Mononuclear cell (primary cell): Measurements from ENCODE around the gene LOC101059915.
"Not testable (repeated sequence)": the region's sequence is repeated elsewhere in the genome, so short reads cannot be mapped to it uniquely, and the experiment has no call there.

Experiments used
- H3K27me3 ChIP-seq: 2 replicates; pipeline ENCODE4 v1.6.0; 2011; ENCODE audit warnings: low read length, control low read depth; ENCODE audit not compliant: insufficient read depth
- H3K4me1 ChIP-seq: 2 replicates; pipeline ENCODE4 v1.5.1; 2011; ENCODE audit warnings: mild to moderate bottlenecking, low read length, control low read depth; ENCODE audit not compliant: insufficient read depth
- H3K4me3 ChIP-seq: 2 replicates; pipeline ENCODE4 v1.5.1; 2011; ENCODE audit warnings: mild to moderate bottlenecking, low read length, moderate library complexity
- H3K9me3 ChIP-seq: 2 replicates; pipeline ENCODE4 v1.5.1; 2011; ENCODE audit warnings: low read depth, mild to moderate bottlenecking, control low read depth, low read length

The LOC101059915 gene

GRCh38 chrX:71679575-71680207 is 12.3 kb downstream of the LOC101059915 start:
- H3K9me3 ChIP-seq = no peaks in the 10 kb centered on the region
- no peak overlapping the region for H3K4me3 ChIP-seq
- H3K4me1 ChIP-seq = no peaks in the 10 kb centered on the region
- no peaks in the 10 kb centered on the region for H3K27me3 ChIP-seq

GRCh38 chrX:71696641-71697465 is 29.5 kb downstream of the LOC101059915 start:
- H3K9me3 ChIP-seq, H3K4me3 ChIP-seq, H3K27me3 ChIP-seq, H3K4me1 ChIP-seq: not testable (repeated sequence)

GRCh38 chrX:71697466-71698298 is 30.3 kb downstream of the LOC101059915 start:
- not testable (repeated sequence) for H3K4me1 ChIP-seq

GRCh38 chrX:71698299-71699022 is 31.1 kb downstream of the LOC101059915 start:
- not testable (repeated sequence) for H3K4me1 ChIP-seq, H3K4me3 ChIP-seq, H3K27me3 ChIP-seq, H3K9me3 ChIP-seq

More at GRCh38 chrX:71697466-71698298, 30.3 kb downstream of the LOC101059915 start:
- H3K27me3 ChIP-seq, H3K4me3 ChIP-seq, H3K9me3 ChIP-seq: not testable (repeated sequence)

GRCh38 chrX:71699023-71699344 is 31.6 kb downstream of the LOC101059915 start:
- not testable (repeated sequence) for H3K4me1 ChIP-seq, H3K9me3 ChIP-seq, H3K27me3 ChIP-seq, H3K4me3 ChIP-seq

GRCh38 chrX:71702853-71703252 is 35.5 kb downstream of the LOC101059915 start:
- not testable (repeated sequence) for H3K4me3 ChIP-seq, H3K9me3 ChIP-seq, H3K27me3 ChIP-seq, H3K4me1 ChIP-seq

- H3K9me3 ChIP-seq, H3K27me3 ChIP-seq, H3K4me1 ChIP-seq, H3K4me3 ChIP-seq: not testable (repeated sequence)
Observed at GRCh38 chrX:71714064-71714463, 46.7 kb downstream of the LOC101059915 start.

- H3K27me3 ChIP-seq, H3K4me1 ChIP-seq, H3K4me3 ChIP-seq, H3K9me3 ChIP-seq: not testable (repeated sequence)
Observed at GRCh38 chrX:71715551-71715950, 48.2 kb downstream of the LOC101059915 start.

- H3K9me3 ChIP-seq, H3K27me3 ChIP-seq, H3K4me1 ChIP-seq, H3K4me3 ChIP-seq: not testable (repeated sequence)
Observed at GRCh38 chrX:71716323-71716722, 49.0 kb downstream of the LOC101059915 start.

- not testable (repeated sequence) for H3K9me3 ChIP-seq, H3K27me3 ChIP-seq, H3K4me3 ChIP-seq, H3K4me1 ChIP-seq
Observed at GRCh38 chrX:71718185-71718584, 50.8 kb downstream of the LOC101059915 start, which contains the start of gene CXorf49. CXorf49 (minus strand) TSS chrX:71718285; CDS start chrX:71718151, 134 bp downstream.

GRCh38 chrX:71719195-71719594 is 51.8 kb downstream of the LOC101059915 start:
- H3K27me3 ChIP-seq, H3K9me3 ChIP-seq, H3K4me1 ChIP-seq, H3K4me3 ChIP-seq: not testable (repeated sequence)

- H3K4me3 ChIP-seq, H3K27me3 ChIP-seq, H3K9me3 ChIP-seq, H3K4me1 ChIP-seq: not testable (repeated sequence)
Observed at GRCh38 chrX:71720289-71720886, 53.0 kb downstream of the LOC101059915 start.
